Astrocyte (in vitro differentiated cells and primary cell): ENCODE data around the gene ADARB2. TPM values are rescaled to one million over a fixed set of nuclear protein-coding genes. Genes with fewer than 3 reads are reported as not detected.

ENCODE experiments used
- DNase-seq: peaks from one replicate; pipeline ENCODE4 v3.0.0-alpha.2; 2010; ENCODE audit warnings: low read depth
- FAIRE-seq: peaks from 2 replicates; lab custom pipeline; 2011; peaks lifted over from hg19 to GRCh38; lab: Jason Lieb, UNC
- H2AFZ ChIP-seq: 2 replicates; pipeline ENCODE4 v1.6.0; 2012; ENCODE audit warnings: low read depth, low read length, inconsistent platforms
- H3K27ac ChIP-seq: 2 replicates; pipeline ENCODE4 v1.5.1; 2011; ENCODE audit warnings: low read depth, low read length, inconsistent platforms
- H3K27me3 ChIP-seq: 2 replicates; pipeline ENCODE4 v1.6.0; 2011; ENCODE audit warnings: low read length, inconsistent platforms; ENCODE audit not compliant: insufficient read depth
- H3K36me3 ChIP-seq: 2 replicates; pipeline ENCODE4 v1.5.1; 2011; ENCODE audit warnings: low read length, inconsistent platforms; ENCODE audit not compliant: insufficient read depth
- H3K4me1 ChIP-seq: 2 replicates; pipeline ENCODE4 v1.5.1; 2011; ENCODE audit warnings: low read length, inconsistent platforms; ENCODE audit not compliant: insufficient read depth
- H3K4me2 ChIP-seq: 2 replicates; pipeline ENCODE4 v1.6.0; 2012; ENCODE audit warnings: low read length, inconsistent platforms
- H3K4me3 ChIP-seq: 2 replicates; pipeline ENCODE4 v1.5.1; 2011; ENCODE audit warnings: low read depth, mild to moderate bottlenecking, low read length, inconsistent platforms; ENCODE audit not compliant: insufficient read depth
- H3K79me2 ChIP-seq: 2 replicates; pipeline ENCODE4 v1.6.0; 2012; ENCODE audit warnings: mild to moderate bottlenecking, low read length, inconsistent platforms; ENCODE audit not compliant: insufficient read depth
- H3K9ac ChIP-seq: 2 replicates; pipeline ENCODE4 v1.6.0; 2012; ENCODE audit warnings: mild to moderate bottlenecking, low read length, inconsistent platforms
- H3K9me3 ChIP-seq: 2 replicates; pipeline ENCODE4 v1.5.1; 2012; ENCODE audit warnings: low read depth, mild to moderate bottlenecking, low read length, inconsistent platforms; ENCODE audit not compliant: insufficient read depth
- H4K20me1 ChIP-seq: 2 replicates; pipeline ENCODE4 v1.6.0; 2012; ENCODE audit warnings: low read length, inconsistent platforms; ENCODE audit not compliant: insufficient read depth
- H3K27ac Mint-ChIP-seq: one replicate; pipeline ENCODE4 v1.8.0; 2021; ENCODE audit warnings: mild to moderate bottlenecking, mixed read lengths; ENCODE audit not compliant: unreplicated experiment
- H3K27me3 Mint-ChIP-seq: one replicate; pipeline ENCODE4 v1.8.0; 2021; ENCODE audit warnings: low read depth, mixed read lengths; ENCODE audit not compliant: unreplicated experiment
- H3K36me3 Mint-ChIP-seq: one replicate; pipeline ENCODE4 v1.8.0; 2021; ENCODE audit warnings: low read depth, mixed read lengths; ENCODE audit not compliant: unreplicated experiment
- H3K4me1 Mint-ChIP-seq: one replicate; pipeline ENCODE4 v1.8.0; 2021; ENCODE audit warnings: low read depth, mixed read lengths; ENCODE audit not compliant: unreplicated experiment
- H3K4me3 Mint-ChIP-seq: one replicate; pipeline ENCODE4 v1.8.0; 2021; ENCODE audit warnings: mild to moderate bottlenecking, moderate library complexity, mixed read lengths; ENCODE audit not compliant: unreplicated experiment
- H3K9me3 Mint-ChIP-seq: one replicate; pipeline ENCODE4 v1.8.0; 2021; ENCODE audit warnings: mild to moderate bottlenecking, mixed read lengths; ENCODE audit not compliant: unreplicated experiment
- CTCF ChIP-seq: IDR thresholded peaks from 2 replicates; pipeline ENCODE4 v1.5.1; 2011; ENCODE audit warnings: low read depth, mild to moderate bottlenecking, inconsistent platforms, low read length, moderate library complexity; ENCODE audit not compliant: insufficient read depth
- EZH2 ChIP-seq: IDR thresholded peaks from 2 replicates; pipeline ENCODE4 v1.6.1; 2012; ENCODE audit warnings: mild to moderate bottlenecking, low read length, inconsistent platforms; ENCODE audit not compliant: insufficient read depth
- total RNA-seq: library from RNA; stranded (reverse); gene quantifications from 2 replicates; pipeline ENCODE4 v1.2.1, GENCODE V29; 2021

Gene ADARB2
- total RNA-seq, 1 donor from 2014 or later = 0.18 TPM

- no peaks in the 10 kb centered on the region for H3K4me1 ChIP-seq
- TF ChIP-seq EZH2 = no peak
- TF ChIP-seq CTCF = no peak
- no peaks in the 10 kb centered on the region for H3K36me3 Mint-ChIP-seq
- peaks cover 8% of the 10 kb centered on the region for H3K9me3 Mint-ChIP-seq
- no peak overlapping the region for H3K9ac ChIP-seq
- H3K27ac ChIP-seq = no peak overlapping the region
- no peak overlapping the region for H3K4me2 ChIP-seq
- H3K4me3 Mint-ChIP-seq = no peak overlapping the region
- H3K27ac Mint-ChIP-seq = no peak overlapping the region
- peaks cover 42% of the 10 kb centered on the region for H3K27me3 Mint-ChIP-seq
- H2AFZ ChIP-seq = no peak overlapping the region
- no peaks in the 10 kb centered on the region for H3K36me3 ChIP-seq
- FAIRE-seq = no peak
- no peaks in the 10 kb centered on the region for H3K4me1 Mint-ChIP-seq
- no peaks in the 10 kb centered on the region for H4K20me1 ChIP-seq
- H3K79me2 ChIP-seq = no peaks in the 10 kb centered on the region
- H3K9me3 ChIP-seq = peaks cover 12% of the 10 kb centered on the region
- H3K4me3 ChIP-seq = no peak overlapping the region
- no peak for DNase-seq
- no peaks in the 10 kb centered on the region for H3K27me3 ChIP-seq
These were observed 206.3 kb downstream of the ADARB2 start for GRCh38 chr10:1530871-1531517.

GRCh38 chr10:1529806-1530413 lies 207.4 kb downstream of the ADARB2 start:
- Histone ChIP-seq H3K36me3 (no peaks in the 10 kb centered on the region), H3K79me2 (no peaks in the 10 kb centered on the region), H3K27me3 (no peaks in the 10 kb centered on the region), H3K9me3 (peaks cover 11% of the 10 kb centered on the region), H3K9ac (no peak overlapping the region), H3K4me3 (no peak overlapping the region), H4K20me1 (no peaks in the 10 kb centered on the region), H2AFZ (no peak overlapping the region), H3K4me2 (no peak overlapping the region), H3K27ac (no peak overlapping the region), H3K4me1 (no peaks in the 10 kb centered on the region)
- no peak for FAIRE-seq
- no peak overlapping the region for H3K4me3 Mint-ChIP-seq
- peaks cover 34% of the 10 kb centered on the region for H3K27me3 Mint-ChIP-seq
- H3K9me3 Mint-ChIP-seq = peaks cover 8% of the 10 kb centered on the region
- TF ChIP-seq EZH2 (no peak), CTCF (no peak)
- no peaks in the 10 kb centered on the region for H3K4me1 Mint-ChIP-seq
- H3K36me3 Mint-ChIP-seq = no peaks in the 10 kb centered on the region
- H3K27ac Mint-ChIP-seq = no peak overlapping the region
- no peak for DNase-seq

GRCh38 chr10:1527951-1528350 lies 209.4 kb downstream of the ADARB2 start:
- Histone ChIP-seq H2AFZ (no peak overlapping the region), H3K4me2 (no peak overlapping the region), H3K4me1 (no peaks in the 10 kb centered on the region), H4K20me1 (no peaks in the 10 kb centered on the region), H3K9me3 (peaks cover 9% of the 10 kb centered on the region), H3K27ac (no peak overlapping the region), H3K4me3 (no peak overlapping the region), H3K27me3 (no peaks in the 10 kb centered on the region), H3K36me3 (no peaks in the 10 kb centered on the region), H3K9ac (no peak overlapping the region), H3K79me2 (no peaks in the 10 kb centered on the region)
- TF ChIP-seq EZH2 (no peak), CTCF (no peak)
- Mint-ChIP-seq H3K27me3 (peaks cover 34% of the 10 kb centered on the region), H3K36me3 (no peaks in the 10 kb centered on the region), H3K4me3 (no peak overlapping the region), H3K27ac (no peak overlapping the region), H3K4me1 (peaks cover under 1% of the 10 kb centered on the region), H3K9me3 (peaks cover 8% of the 10 kb centered on the region)
- FAIRE-seq (no peak), DNase-seq (no peak)
